ENCODE data around the gene MYH13.

The MYH13 gene

DNA sequence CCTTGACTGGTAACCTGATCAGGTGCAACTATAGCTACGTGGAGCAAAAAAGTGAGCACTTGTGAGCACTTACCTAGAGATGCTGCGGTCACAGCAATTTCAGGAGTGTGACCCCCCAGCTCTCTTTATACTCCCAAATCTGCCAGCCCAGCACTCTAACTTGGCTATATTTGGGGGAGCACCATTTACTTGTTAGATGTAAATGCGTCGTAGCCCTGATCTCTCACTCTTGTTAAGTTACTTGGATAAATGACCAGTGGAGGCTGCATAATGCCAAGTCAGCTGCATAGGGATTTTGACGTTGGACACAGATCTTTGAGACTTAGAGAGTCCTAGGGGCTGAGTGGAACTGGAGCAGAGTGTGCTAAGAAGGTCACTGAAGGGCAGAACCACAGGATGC lies at the start of gene MYH13:
Gene MYH13 (minus strand): TSS at position 101 of the 400 bp plus-strand sequence. CDS start 8,476 bp downstream, outside the sequence.
- no peak within 1 kb of the TSS for H3K4me3 ChIP-seq (ENCODE audit: low read depth, low read length)
- TF ChIP-seq, protein P1, sequence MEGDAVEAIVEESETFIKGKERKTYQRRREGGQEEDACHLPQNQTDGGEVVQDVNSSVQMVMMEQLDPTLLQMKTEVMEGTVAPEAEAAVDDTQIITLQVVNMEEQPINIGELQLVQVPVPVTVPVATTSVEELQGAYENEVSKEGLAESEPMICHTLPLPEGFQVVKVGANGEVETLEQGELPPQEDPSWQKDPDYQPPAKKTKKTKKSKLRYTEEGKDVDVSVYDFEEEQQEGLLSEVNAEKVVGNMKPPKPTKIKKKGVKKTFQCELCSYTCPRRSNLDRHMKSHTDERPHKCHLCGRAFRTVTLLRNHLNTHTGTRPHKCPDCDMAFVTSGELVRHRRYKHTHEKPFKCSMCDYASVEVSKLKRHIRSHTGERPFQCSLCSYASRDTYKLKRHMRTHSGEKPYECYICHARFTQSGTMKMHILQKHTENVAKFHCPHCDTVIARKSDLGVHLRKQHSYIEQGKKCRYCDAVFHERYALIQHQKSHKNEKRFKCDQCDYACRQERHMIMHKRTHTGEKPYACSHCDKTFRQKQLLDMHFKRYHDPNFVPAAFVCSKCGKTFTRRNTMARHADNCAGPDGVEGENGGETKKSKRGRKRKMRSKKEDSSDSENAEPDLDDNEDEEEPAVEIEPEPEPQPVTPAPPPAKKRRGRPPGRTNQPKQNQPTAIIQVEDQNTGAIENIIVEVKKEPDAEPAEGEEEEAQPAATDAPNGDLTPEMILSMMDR (IDR thresholded peaks at IDR 0.05; ENCODE audit: low read depth, low read length), result no peak
- no peak for TF ChIP-seq MYC (IDR thresholded peaks at IDR 0.05; ENCODE audit: low read depth, low read length)
- TF ChIP-seq, protein P2, sequence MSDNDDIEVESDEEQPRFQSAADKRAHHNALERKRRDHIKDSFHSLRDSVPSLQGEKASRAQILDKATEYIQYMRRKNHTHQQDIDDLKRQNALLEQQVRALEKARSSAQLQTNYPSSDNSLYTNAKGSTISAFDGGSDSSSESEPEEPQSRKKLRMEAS (IDR thresholded peaks at IDR 0.05; ENCODE audit: low read depth, low read length), result no peak
- TF ChIP-seq POLR2A (IDR thresholded peaks at IDR 0.05; ENCODE audit: extremely low read depth, insufficient read length), result no peak
- no peak for DNase-seq (ENCODE audit: low read depth)

DNA sequence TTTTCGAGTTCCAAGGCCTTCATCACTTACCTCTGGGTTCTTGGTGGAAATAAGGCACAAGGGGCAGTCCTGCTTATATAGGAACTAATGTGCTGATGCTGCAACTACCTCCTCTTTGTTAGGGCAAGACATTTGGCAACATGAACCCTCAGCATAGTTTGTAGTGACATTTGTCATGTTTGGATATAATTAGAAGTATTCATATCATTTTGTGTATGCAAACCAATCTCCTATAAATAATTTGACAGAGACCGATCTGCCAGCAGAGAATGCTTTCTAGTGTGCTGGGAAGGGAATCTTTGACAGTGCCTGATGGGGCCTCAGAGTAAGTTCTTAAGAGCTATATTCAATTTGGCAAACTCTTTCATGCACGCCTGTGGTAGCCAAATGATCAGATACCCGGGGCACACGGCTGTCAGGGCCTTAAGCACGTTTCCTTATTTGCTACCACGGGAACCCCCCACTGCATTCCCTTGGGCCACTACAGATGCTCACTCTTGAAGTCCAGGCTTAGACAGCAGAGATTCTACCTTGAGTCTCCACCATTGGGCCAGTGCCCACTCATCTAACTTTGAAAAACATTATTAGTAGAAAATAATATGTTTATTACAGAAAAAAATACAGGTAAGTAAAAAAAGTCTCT lies 49.2 kb upstream of the MYH13 start, which contains the start of gene MYH8:
Gene MYH8 (minus strand): TSS at position 51 of the 643 bp plus-strand sequence. CDS start 1,723 bp downstream, outside the sequence.
- no peak for DNase-seq (ENCODE audit: low read depth)
- TF ChIP-seq, protein P1 (IDR thresholded peaks at IDR 0.05; ENCODE audit: low read depth, low read length), result no peak
- no peak for TF ChIP-seq MYC (IDR thresholded peaks at IDR 0.05; ENCODE audit: low read depth, low read length)
- TF ChIP-seq POLR2A (IDR thresholded peaks at IDR 0.05; ENCODE audit: extremely low read depth, insufficient read length), result no peak
- H3K4me3 ChIP-seq (ENCODE audit: low read depth, low read length), result no peak within 1 kb of the TSS

DNA sequence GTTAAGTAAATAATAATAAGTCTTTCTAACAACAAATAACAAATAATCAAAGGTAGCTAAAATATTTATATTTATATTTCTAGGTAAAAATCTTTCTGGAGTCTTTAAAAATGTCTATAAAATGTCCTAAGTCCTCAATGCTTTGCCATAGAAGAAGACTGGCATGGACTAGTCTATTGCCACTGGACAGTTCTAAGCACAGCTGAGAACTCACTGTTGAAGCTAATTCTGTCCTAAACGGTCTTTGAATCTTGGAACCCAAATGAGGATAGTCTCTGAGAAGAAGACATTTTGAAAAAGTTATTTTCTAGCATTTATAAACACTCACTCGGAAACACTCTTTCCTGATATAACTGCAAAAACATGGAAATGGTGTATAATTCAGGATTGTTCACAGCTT lies 48.4 kb upstream of the MYH13 start:
- TF ChIP-seq MYC (IDR thresholded peaks at IDR 0.05; ENCODE audit: low read depth, low read length) (no peak), POLR2A (IDR thresholded peaks at IDR 0.05; ENCODE audit: extremely low read depth, insufficient read length) (no peak)
- TF ChIP-seq, protein P1 (IDR thresholded peaks at IDR 0.05; ENCODE audit: low read depth, low read length), result no peak
- TF ChIP-seq, protein P2 (IDR thresholded peaks at IDR 0.05; ENCODE audit: low read depth, low read length), result no peak
- no peak overlapping the region for H3K4me3 ChIP-seq (ENCODE audit: low read depth, low read length)
- DNase-seq (ENCODE audit: low read depth), result no peak

DNA sequence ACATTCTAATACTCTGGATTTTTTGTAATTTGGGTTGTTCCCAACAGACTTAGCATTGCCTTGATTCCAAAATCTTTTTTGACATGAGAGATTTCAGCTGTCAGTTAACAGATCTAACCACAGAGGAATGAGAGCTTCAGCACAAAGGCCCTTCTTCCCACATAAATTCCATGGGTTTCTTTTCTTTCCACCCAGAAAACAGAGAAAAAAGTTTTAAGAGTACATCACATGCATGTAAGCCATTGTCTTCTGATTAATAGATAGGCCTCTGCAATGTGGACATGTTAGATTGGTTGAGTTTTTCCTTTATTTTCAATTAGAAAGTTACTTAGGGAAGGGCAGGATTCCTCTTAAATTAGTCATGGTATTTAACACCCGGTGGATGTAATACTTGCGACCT lies 48.0 kb upstream of the MYH13 start:
- no peak for DNase-seq (ENCODE audit: low read depth)
- TF ChIP-seq, protein P2 (IDR thresholded peaks at IDR 0.05; ENCODE audit: low read depth, low read length), result no peak
- TF ChIP-seq, protein P1 (IDR thresholded peaks at IDR 0.05; ENCODE audit: low read depth, low read length), result no peak
- TF ChIP-seq POLR2A (IDR thresholded peaks at IDR 0.05; ENCODE audit: extremely low read depth, insufficient read length) (no peak), MYC (IDR thresholded peaks at IDR 0.05; ENCODE audit: low read depth, low read length) (no peak)
- no peak overlapping the region for H3K4me3 ChIP-seq (ENCODE audit: low read depth, low read length)

DNA sequence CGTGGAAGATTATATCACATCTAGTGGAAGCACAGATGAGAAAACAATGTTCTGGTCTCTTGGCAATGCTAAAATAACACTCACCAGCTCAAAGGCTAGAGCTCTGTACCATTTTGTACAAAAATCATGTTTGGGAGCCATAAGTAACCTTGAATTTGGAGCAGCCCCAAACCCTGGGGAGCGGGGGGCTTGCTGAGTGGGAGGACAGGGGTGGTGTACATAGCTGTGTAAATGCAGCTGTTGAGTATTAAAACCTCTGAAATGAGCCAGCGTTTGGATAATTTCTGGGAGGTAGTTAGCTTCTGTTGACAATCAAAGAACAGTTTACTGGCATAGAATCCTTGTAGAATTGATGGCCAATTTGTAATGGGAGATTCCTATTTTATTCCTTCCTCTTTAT lies 44.6 kb upstream of the MYH13 start:
- no peak overlapping the region for H3K4me3 ChIP-seq (ENCODE audit: low read depth, low read length)
- DNase-seq (ENCODE audit: low read depth), result no peak
- TF ChIP-seq, protein P1 (IDR thresholded peaks at IDR 0.05; ENCODE audit: low read depth, low read length), result no peak
- TF ChIP-seq MYC (IDR thresholded peaks at IDR 0.05; ENCODE audit: low read depth, low read length) (no peak), POLR2A (IDR thresholded peaks at IDR 0.05; ENCODE audit: extremely low read depth, insufficient read length) (no peak)
- TF ChIP-seq, protein P2 (IDR thresholded peaks at IDR 0.05; ENCODE audit: low read depth, low read length), result no peak

All from NB4 (cell line).